ENCODE results near the gene TNIP1.

TNIP1 gene

DNA sequence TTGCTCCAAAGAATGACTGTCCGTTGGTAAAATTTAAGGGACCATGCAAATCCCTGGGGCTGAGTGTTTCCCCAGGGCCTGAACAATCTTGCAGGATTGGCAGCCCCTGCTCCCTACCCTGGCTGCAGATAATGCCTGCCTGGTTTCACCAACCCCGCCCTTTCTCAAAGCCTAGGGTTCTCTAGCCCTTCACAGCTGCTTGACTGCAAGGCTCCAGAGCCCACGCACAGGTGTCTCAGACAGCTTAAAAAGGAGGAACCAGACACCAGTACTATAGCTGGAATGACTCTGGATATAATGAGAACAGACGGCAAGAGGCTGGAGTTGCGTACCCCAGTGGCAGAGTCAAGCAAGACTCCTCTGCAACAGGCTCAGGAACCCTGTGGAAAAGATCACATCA lies 25.2 kb upstream of the TNIP1 start:
- no peak overlapping the region for H3K27ac ChIP-seq

DNA sequence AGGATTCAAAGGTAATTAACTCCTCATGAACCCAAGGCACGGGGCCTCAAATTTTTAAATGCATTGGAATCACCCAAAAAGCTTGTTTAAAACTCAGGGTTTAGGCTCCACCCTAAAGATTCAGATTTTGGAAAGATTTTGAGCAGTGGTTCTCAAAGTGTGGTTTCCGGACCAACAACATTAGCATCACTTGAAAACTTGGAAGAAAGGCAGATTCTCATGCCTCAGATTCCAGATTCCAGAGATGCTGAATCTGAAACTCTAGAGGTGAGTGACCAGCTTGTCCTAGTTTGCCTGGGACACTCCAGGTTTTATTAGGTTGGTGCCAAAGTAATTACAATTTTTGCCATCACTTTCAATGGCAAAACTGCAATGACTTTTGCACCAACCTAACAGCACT lies 24.7 kb upstream of the TNIP1 start:
- no peak overlapping the region for H3K27ac ChIP-seq

More for the DNA sequence above, 25.2 kb upstream of the TNIP1 start:
- no peak for DNase-seq (ENCODE audit: low read depth, low spot score)

DNA sequence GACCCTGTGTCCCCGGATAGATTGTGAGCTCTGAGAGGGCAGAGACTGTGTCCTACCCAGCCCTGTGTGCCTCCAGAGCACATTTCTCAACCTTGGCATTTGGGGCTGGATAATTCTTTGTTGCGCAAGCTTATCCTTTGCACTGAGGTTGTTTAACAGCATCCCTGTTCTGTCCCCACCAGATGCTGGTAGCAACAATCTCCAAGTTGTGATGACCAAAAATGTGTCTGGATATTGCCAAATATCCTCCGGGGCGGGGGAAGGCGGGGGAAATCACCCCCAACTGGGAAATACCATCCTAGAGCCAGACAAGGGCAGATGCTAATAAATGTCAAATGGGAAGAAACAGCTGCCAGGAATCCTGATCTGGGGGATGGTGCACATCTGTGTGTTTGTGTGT lies 24.0 kb upstream of the TNIP1 start:
- H3K27ac ChIP-seq: no peak overlapping the region
- DNase-seq (ENCODE audit: low read depth, low spot score): no peak

More for the DNA sequence above, 24.7 kb upstream of the TNIP1 start:
- DNase-seq (ENCODE audit: low read depth, low spot score): no peak

DNA sequence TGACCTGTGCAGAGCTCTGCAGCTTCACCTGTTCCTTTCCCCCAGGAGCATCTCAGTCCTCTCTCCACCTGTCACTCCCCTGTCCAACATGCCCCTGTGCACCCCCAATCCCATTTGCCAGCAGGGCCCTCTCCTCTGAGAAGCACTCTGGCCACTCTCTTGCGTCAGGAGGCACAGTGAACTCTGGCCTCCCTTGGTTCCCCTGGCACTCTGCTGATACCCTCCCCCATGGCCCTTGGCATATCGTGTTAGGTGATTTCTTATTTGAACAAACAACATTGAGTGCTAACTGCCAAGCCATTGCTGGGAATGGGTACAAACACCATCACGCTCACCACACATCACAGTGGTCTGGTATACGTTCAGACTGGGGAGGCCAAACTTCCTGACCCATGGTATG lies 20.9 kb upstream of the TNIP1 start:
- DNase-seq (ENCODE audit: low read depth, low spot score): no peak
- no peak overlapping the region for H3K27ac ChIP-seq

DNA sequence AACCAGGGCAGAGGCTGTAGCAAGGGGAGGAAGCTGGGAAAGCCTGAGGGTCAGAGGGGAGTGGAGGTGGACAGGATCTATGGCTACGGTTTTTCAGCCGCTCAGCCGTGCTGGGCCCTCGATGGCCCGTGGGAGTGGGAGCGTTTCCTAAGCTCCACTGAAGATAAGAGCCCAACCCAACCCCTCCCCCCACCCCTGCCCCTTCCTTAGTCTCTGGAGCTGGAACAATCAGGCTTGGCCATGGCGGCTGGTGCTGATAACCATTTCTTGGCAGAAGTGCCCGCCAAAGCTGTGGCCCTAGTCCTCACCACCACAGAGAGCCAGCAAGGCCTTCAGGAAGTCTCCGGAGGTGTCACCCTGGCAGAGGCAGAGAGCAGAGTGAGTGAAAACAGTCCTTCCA lies 20.3 kb upstream of the TNIP1 start:
- no peak overlapping the region for H3K27ac ChIP-seq
- DNase-seq (ENCODE audit: low read depth, low spot score): no peak

DNA sequence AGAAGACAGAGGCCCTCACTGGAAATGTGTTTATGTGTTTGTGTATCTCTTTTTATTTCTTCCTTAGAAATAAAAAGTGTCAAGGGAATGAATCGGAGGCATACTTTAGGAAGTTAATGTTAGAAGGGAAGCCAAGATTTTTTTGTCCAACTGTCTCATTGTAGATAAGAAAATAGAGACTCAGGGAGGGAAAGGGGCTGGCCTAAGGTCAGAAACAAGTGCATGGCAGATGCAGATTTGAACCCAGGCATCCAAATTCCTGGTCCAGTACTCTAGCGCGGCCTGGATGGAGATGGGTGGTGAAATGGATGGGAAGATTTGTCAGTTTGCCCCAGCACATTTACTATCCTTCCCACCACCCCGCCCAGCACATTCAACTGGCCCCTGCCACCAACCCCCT lies 19.8 kb upstream of the TNIP1 start:
- no peak overlapping the region for H3K27ac ChIP-seq

DNA sequence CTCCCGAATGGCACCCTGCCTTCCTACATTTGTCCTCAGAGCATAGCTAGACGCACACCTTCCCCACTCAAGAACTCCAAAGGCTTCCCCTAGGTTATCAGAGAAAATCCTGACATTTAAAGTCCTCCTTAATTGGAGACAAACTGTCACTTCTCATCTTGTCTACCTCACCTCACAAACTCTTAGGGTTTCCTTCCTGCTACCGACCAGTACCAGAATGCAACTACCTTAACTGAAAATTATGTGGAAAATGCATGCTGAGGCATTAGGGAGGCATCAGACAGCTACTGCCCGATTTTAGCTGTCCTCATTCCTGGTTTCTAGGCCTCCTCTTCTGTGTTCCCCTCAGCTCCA lies 17.9 kb upstream of the TNIP1 start:
- no peak for DNase-seq (ENCODE audit: low read depth, low spot score)
- no peak overlapping the region for H3K27ac ChIP-seq

More for the DNA sequence above, 19.8 kb upstream of the TNIP1 start:
- DNase-seq (ENCODE audit: low read depth, low spot score): no peak

DNA sequence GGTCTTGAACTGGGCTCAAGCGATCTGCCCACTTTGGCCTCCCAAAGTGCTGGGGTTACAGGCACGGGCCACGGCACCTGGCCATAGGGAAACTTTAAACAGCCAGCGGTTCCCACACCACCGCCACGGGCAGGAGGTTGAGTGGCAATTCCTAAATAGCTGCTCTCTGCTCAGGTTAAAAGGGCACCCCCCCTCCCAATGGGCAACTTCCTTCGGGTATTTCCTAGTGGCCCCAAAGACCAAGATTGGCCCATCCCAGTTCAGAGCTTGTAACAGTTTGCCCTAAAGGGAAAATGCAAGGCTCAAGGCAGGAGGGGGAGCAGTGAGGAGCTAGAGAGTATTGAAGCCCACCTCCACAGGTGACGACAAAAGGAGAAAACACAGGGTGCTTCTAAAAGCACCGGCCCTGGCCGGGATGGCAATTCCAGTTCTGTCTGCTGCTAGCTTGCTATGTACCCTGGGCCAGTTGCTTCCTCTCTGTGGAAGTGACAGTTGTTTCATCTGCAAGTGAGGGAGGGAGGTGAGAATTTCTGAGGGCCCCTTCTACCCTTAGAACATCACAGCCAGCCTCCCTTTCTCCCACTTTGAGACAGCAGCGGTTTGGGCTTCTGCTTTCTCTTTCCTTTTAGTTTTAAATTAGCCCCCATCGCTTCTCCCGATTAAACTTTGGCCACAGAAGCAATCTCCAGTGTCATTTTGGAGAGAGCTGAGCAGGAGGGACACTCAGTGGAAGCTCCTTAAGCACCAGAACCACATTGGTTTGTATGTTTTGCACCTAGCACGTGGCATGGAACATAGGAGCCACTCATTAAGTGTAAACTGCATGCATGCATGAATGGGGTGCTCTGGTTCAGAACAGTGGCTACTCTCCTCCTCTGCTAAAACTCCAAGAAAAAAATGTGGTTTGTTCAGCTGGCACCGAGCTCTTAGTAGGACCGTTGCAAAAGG lies 17.3 kb upstream of the TNIP1 start:
- H3K27ac ChIP-seq: no peak overlapping the region
- no peak for DNase-seq (ENCODE audit: low read depth, low spot score)

DNA sequence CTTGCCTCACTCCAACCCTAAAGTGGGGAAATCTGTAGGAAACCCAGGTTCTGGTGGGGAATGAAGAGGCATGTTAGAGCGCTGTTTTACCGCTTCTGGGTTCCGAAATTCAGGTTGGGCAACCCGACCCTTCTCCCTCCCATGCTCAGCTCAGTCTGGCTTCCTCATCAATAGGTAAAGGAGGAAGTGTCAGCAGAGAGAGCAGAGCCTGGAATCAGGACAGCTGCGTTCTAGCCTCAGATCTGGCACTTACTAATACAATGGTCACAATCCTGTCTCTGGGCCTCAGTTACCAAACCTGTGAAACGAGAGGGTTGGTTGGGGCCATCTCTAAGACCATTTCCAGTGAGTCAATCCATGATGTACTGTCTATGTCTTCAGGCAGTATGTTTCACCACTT lies 16.2 kb upstream of the TNIP1 start:
- no peak for DNase-seq (ENCODE audit: low read depth, low spot score)
- H3K27ac ChIP-seq: peak overlapping the region; percentile 6

DNA sequence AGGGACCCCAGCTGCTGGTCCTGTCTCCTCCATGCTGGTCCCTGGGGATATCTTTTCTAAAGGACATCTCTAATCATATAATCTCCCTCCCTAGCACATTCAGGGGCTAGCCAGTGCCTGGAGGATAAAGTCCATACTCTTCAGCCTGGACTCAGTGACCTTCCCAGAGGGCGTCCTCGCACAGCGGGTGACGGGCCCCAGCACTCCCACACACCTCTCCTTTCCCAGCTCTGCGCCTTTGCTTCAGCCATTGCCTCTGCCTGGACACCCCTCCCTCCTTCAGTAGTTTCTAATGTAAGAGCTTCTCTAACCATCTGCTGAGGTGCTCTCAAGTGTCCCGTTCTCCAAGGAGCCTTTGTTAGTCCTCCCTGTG lies 15.2 kb upstream of the TNIP1 start:
- no peak overlapping the region for H3K27ac ChIP-seq
- no peak for DNase-seq (ENCODE audit: low read depth, low spot score)

DNA sequence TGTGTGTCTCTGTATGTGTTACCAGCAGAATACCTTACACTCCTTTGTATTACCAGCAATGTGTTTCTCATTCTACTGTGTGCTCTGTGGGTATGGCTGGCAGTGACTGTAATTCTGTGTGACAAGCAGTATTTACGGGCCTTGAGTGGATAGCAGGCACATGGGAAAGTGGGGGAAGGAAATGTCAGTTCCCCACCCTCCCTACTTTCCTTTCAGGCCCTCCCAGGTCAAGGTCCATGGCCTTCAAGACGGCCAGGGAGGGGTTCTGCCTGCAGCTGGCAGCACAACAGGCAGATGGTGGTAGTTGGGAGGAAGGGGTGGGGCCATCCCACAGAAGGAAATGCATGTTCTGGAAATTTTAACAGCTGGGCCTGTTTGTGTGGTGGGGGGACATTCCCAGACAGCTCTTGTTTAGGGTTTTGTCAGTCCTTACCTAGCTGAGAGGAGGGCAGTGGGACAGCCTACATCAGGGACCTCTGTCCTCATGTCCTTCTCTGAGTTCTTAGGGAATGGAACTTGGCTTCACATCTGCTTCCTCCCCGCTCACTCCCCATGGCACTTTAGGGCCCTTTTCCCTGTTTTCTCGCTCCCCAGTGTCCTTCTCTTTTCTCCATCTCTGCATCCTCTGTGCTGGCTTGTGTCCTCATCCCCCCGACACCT lies 14.6 kb upstream of the TNIP1 start:
- DNase-seq (ENCODE audit: low read depth, low spot score): no peak
- peak overlapping the region; percentile 99 for H3K27ac ChIP-seq

DNA sequence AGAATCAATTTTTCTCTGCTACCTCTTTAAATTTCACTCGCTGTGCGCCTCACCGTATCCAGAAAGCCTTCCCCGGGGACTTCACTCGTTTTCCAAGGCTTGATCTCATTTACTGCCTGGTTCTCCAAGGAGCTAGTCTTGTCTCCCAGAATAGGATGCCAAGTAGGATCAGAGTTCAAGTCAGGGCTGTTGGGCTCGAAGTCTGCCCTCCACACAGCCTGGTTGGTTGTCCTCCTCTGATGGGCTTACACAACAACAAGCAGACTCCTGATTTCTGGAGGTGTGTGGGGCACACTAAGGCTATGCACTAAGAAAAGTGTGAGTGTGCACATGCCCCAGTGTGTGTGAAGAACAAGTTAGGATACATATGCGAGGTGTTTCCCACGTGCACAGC lies 14.0 kb upstream of the TNIP1 start:
- DNase-seq (ENCODE audit: low read depth, low spot score): no peak
- H3K27ac ChIP-seq: peak overlapping the region; percentile 99

DNA sequence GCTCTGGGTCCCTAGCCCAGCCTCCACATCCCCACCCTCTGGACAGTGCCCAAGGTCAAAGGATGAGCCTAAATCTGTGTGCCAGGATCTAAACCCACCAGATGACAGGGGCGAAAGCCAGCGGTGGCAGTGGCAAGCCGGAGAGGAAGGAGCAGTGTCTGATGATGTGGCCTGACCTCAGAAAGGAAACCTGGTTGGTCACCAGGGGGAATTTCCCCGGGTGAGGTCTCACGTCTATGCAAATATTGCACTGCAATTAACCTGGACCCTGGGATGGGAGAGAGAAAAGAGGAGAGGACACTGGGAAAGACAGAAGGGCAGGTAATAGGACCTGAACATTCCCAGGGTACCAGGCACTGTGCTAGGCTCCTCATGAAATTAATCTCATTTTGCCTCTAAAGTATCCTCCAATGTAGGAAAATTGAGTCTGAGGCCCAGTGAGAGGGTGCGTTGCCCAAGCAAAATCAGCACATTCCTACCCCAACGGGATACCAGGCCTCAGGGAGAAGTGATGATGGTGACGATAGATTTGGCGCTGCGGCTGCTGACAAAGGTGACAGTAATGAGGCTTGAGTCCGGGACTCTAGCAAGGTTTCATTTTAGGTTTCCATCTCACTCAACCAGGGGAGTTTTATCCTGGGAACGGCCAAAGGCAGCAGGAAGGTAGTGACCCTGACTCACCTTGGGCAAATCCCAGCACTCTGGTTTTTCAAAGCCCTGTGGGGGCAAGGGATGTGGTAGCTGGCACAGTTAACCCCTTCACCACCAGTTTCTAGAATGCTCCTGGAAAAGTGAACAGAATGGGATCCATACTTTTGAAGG lies 13.4 kb upstream of the TNIP1 start:
- DNase-seq (ENCODE audit: low read depth, low spot score): no peak
- peak overlapping the region; percentile 99 for H3K27ac ChIP-seq

DNA sequence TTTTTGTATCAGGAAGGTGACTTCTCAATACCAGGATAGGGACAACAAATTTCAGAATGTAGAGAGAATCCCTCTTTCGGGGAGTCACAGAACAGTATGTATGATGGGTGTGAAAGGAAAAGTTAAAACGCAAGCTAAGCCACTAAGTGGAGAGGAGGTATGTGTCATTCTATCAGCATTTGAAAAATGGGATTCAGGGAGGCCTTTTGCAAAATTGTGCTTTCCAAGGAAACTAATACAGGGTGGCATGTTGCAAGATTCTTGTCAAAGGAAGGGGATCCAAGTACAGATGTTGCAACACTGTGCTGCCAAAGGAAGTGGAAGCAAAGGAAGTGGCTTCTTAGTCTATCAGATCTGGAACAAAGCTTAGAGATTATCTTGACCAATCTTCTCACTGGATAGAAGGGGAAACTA lies 12.6 kb upstream of the TNIP1 start:
- DNase-seq (ENCODE audit: low read depth, low spot score): peak; percentile 46
- peak overlapping the region; percentile 99 for H3K27ac ChIP-seq

DNA sequence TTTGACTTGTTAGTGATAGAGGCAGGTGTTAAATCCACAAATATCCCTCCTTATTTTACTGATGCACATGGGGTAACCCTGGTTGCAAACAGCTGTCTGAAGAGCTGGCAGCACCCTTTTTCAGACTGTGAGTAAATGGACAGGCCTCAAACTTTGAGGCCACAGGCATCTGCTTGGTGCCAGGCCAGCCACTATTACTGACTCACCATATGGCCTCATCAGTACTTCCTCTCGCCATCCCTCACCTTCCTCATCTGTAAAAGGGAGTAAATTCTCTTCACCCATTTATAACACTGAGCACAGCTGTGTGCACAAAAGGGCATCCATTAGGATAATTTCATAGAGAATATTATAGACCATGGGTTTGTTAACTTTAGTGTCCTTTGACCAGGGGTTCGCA lies 11.9 kb upstream of the TNIP1 start:
- peak overlapping the region; percentile 99 for H3K27ac ChIP-seq
- DNase-seq (ENCODE audit: low read depth, low spot score): peak; percentile 40

DNA sequence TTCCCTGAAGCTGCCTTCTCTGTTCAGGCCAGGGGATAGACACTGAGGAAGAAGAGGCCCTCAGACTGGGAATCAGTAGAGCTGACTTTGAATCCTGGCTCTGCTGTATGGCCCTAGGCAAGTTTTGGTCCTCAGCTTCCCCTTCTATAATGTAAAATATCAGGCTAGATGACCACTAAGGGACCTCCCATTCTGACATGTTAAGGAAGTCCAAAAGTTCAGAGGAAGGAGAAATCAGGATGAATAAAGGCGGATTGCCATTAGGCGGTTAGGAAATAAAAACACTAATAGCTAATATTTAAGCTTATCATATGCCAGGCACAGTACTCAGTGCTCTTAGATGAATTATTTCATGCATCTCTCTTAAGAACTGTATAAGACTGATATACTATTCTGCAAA lies 8.9 kb upstream of the TNIP1 start:
- DNase-seq (ENCODE audit: low read depth, low spot score): no peak
- H3K27ac ChIP-seq: no peak overlapping the region

DNA sequence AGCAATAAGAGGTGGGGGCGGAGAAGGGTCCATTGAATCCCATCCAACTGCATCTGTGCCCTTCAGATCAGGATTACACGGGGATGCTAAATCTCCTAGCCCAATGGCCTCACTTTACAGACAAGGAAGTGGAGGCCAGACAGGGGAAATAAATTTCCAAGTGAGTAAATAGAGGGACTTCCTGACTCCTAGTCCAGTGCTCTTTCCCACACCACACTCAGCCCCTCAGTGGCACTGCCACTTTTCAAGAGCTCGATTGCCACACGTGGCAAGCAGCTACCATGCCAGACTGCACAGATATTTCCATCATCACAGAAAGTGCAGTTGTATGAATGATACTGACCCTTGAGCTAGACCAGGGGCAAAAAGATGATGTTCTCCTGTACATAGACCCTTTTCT lies 8.2 kb upstream of the TNIP1 start:
- no peak overlapping the region for H3K27ac ChIP-seq
- no peak for DNase-seq (ENCODE audit: low read depth, low spot score)

DNA sequence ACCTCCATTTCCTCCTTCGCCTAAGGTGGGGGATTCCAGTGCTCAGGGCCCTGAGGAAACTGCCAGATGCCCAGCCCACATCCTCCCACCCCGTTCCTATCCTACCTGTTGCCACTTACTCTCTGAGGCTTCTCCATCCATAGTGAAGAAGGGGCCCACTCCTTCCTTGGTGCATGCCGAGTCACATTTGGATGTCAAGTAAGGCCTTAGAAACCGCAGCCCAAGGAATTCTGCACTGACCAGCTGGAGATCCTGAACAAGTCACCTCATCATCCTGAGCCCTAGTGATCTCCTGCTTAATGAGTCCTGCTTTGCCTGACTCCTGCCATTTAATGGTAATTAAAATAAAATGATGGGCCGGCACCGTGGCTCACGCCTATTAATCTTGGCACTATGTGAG lies 6.7 kb upstream of the TNIP1 start:
- H3K27ac ChIP-seq: peak overlapping the region; percentile 95
- DNase-seq (ENCODE audit: low read depth, low spot score): no peak

DNA sequence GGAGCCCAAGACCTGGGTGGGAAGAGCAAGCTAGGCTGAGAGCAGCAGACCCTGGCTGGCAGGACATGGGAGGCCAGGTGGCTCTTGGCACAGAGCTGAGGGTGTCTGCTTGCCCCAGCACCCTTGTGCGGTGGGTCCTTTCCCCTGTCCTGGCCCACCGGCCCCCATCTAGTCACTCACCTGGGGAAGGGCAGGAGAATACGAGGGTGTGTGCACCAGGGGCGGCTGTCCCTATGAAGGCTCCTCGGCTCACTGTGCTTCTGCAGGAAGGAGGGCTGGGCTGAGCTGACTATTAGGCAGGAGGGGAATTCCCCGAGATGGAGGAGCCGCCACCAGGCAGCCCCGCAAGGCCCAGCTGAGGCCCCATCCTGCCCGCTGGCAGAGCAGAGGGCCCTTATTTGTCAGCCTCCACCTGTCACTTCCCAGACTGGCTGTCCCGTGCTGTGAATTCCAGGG lies 6.1 kb upstream of the TNIP1 start:
- H3K27ac ChIP-seq: peak overlapping the region; percentile 95
- no peak for DNase-seq (ENCODE audit: low read depth, low spot score)

DNA sequence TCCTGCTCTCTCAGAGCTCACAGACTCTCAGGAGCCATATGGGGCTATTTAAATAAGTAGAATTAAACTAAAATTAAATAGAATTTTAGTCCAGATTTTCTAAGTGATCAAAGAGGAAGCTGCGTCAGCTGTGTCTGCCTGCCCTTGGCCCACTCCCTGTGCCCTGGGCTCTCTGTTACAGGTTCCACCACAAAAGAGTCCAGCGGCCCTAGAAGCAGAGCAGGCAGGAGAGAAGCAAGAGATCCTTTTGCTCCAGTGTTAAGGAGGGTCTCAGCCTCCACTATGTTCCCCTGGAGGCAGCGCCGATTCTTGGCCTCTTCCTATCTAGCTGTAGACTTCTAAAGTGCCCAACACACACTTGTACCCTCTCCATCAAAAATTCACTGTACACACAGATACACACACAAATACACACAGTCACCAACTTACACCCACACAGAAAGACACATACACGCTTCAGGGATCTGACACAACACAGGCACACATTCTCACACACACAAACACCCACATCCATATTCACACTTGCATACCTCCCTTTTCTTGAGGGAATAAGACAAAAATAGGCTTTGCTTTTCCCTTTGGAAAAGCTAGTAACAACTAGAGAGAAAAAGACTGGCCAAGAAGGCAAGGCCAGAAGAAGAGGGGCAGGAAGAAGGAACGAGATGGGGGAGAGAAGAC lies 5.5 kb upstream of the TNIP1 start:
- no peak for DNase-seq (ENCODE audit: low read depth, low spot score)
- H3K27ac ChIP-seq: peak overlapping the region; percentile 95

All from epithelial cell of prostate (primary cell).